NCI-H82 (cell line): ENCODE results near the gene MAGEE1.

ENCODE experiments used
- DNase-seq: peaks from one replicate; lab custom pipeline; 2025; lab: John Stamatoyannopoulos, UW

MAGEE1 gene

GRCh38 chrX:76427560-76428242, at the start of gene MAGEE1:
Gene MAGEE1 (plus strand): TSS chrX:76427710. CDS start chrX:76427931, 221 bp downstream.
- peak; percentile 79 for DNase-seq

GRCh38 chrX:76398970-76399369, 28.5 kb upstream of the MAGEE1 start:
- DNase-seq, result no peak

GRCh38 chrX:76407795-76408194, 19.7 kb upstream of the MAGEE1 start:
- DNase-seq, result no peak

- DNase-seq, result peak; percentile 5
Measured at GRCh38 chrX:76420237-76420636, 7.3 kb upstream of the MAGEE1 start.

- DNase-seq, result peak; percentile 25
Measured at GRCh38 chrX:76428243-76429130, 977 bp downstream of the MAGEE1 start.

- peak; percentile 43 for DNase-seq
Measured at GRCh38 chrX:76433219-76433618, 5.7 kb downstream of the MAGEE1 start.

GRCh38 chrX:76434103-76434741, 6.7 kb downstream of the MAGEE1 start:
- no peak for DNase-seq

- DNase-seq, result no peak
Measured at GRCh38 chrX:76439188-76439587, 11.7 kb downstream of the MAGEE1 start.

- DNase-seq, result no peak
Measured at GRCh38 chrX:76453737-76454406, 26.4 kb downstream of the MAGEE1 start.

- DNase-seq, result peak; percentile 54
Measured at GRCh38 chrX:76454456-76454927, 27.0 kb downstream of the MAGEE1 start.

GRCh38 chrX:76477353-76477752, 49.8 kb downstream of the MAGEE1 start:
- no peak for DNase-seq
